HUDEP-2 (cell line): ENCODE measurements around the gene HOXA10.

Experiments used
- DNase-seq, 76 experiments: peaks; one replicate each; lab custom pipeline; 2025; ENCODE audit not compliant: unreplicated experiment in 76 of 76; lab: John Stamatoyannopoulos, UW

Gene HOXA10

DNA sequence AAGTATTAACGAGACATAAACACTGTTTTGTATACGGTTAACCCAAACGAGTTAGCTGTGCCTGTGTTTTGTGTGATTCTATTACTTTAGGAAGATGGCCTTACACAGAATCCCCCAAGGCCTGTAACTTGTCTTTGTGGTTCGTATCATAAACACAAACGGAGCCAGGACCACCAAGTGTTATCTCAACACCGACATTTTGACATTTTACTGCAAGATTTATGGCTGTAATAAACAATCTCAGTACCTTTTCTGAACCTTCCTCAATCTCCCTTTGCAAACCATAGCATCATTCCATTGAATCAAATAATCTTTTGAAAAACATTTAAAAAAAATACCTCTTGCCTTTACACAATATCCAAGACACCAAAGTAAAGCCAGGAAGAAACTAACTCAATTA lies 41.1 kb downstream of the HOXA10 start:
- no peak for DNase-seq

DNA sequence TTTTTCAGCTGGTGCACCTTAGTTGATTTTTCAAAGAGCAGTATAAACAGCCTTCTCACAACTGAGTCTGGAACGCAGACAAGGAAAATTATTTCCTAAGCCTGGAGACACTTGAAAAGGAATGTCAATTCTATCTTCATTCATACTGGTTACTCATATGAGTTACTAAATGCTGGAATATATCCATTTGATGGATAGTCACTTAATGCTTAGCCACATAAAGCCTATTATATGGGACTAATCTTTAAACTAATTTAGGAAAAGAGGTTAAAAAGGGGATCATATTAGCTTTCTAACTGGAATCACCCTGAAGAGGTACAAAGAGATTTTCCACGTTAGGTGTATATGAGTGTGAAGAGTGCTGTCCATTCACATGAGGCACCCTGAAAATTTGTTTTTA lies 41.9 kb downstream of the HOXA10 start:
- no peak for DNase-seq

- DNase-seq: no peak
Observed at GRCh38 chr7:27131390-27131819, 42.7 kb downstream of the HOXA10 start.

DNA sequence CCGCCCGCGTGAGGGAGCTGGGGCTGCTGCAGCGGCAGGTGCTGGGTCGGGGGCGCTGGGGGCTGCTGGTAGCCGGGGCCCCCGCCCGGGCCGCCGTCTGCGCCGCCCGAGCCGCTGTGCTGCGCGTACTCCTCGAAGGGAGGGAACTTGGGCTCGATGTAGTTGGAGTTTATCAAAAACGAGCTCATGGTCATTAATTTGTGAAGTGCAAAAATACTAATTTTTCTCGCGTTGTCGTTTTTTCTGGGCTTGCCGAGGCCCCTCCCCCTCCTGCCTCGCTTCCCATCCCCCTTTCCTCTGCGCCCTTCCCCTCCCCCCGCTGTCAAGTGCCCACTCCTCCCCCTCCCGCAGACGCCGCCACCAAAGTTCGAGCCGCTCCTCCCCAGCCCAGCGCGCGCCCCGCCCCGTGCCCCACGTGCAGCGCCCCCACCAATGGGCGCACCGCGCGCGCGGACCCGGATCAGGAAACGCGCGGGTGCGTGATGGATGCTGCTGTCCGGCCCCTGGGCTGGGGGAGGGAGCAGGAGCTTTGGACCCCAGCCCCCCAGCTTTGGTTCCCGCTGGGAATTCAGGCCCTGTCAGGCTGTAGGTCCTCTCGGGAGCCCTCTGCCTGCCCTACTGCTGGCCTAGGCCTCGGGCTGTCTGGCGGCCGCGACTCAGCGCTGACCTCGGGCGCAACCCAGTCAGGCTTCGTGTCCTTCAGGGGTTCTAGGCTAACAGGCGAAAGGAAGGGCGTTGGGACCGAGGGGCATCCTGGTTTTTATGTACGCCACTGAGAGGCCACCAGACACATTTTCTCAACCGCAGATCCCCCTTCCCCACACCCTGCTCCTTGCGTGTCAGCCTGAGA lies 43.4 kb downstream of the HOXA10 start, which contains the start of gene HOXA4:
TSS of gene HOXA4 (minus strand) at position 218 of the 850 bp plus-strand sequence. CDS start at position 194, 24 bp downstream.
- DNase-seq: peak in 49 of 76 experiments; percentile 0 to 87 (median 44)

GRCh38 chr7:27129729-27130539 lies 44.2 kb downstream of the HOXA10 start:
- no peak for DNase-seq

GRCh38 chr7:27128776-27129728 lies 45.1 kb downstream of the HOXA10 start:
- no peak for DNase-seq

GRCh38 chr7:27128034-27128433 lies 46.1 kb downstream of the HOXA10 start:
- DNase-seq: no peak

GRCh38 chr7:27126596-27127327 lies 47.4 kb downstream of the HOXA10 start:
- DNase-seq: no peak

GRCh38 chr7:27125986-27126394 lies 48.1 kb downstream of the HOXA10 start:
- no peak for DNase-seq

DNA sequence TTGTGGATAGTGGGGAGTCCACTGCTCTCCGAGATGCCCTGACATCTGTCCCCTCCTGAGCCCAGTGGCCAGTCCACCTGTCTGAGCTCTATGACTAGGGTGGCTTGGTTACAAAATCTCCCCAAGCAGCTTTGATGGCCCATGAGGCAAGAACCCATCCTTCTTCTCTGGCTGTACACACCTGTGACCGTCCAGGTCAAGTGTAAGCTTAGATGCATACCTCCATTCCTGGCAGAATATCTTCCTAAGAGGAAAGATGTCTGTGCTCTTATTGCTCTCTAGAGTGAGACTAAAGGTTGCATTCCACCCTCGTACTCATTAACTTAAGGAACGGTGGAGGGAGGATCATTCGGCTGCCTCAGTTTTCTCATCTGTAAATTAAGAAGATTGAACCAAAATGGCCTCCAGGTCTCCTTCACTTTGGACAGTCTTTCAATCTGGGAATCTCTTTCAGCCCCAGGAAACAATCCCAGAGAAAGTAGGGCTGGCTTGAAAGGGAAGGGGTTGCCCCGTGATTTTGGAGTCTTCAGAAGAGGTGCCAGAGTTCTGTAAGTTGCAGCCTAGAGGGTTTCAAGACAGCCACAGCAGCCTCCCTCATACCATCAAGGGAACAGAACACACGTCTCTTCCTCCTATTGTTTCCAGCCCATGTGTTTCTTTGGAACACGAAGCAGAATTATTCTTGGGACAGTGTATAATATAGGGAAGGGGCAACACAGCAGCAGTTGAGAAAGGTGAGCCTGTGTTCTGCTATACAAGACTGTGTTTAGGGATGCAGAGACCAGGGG lies 49.0 kb downstream of the HOXA10 start:
- DNase-seq: no peak

- DNase-seq: no peak
Observed at GRCh38 chr7:27124096-27124901, 49.8 kb downstream of the HOXA10 start.

DNA sequence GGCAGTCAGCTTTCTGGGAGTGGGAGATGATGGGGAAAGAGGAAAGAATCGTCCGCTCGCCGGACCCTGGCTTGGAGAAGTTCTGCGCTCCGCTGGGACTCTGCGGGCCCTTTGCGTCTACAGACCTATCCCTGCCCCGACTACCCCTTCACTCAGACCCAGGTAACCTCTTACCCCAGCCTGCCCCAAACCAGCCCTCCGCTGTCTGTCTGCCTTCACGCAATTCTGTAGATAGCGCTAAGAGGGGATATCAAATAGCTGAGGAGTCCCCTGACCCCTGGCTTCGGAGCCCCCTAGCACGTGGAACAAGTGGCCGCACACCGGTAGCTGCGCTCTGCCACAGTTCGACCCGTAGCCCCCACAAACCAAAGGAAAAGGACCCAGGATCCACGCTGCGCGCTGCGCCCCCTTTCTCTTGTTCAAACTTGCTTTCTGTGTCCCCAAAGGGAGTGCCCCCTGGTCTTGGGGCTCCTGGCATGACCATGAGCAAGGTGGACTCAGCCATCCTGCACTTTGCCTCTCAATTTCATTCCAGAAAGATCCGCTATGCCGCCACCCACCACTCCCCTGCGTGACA lies 50.6 kb downstream of the HOXA10 start:
- no peak for DNase-seq

DNA sequence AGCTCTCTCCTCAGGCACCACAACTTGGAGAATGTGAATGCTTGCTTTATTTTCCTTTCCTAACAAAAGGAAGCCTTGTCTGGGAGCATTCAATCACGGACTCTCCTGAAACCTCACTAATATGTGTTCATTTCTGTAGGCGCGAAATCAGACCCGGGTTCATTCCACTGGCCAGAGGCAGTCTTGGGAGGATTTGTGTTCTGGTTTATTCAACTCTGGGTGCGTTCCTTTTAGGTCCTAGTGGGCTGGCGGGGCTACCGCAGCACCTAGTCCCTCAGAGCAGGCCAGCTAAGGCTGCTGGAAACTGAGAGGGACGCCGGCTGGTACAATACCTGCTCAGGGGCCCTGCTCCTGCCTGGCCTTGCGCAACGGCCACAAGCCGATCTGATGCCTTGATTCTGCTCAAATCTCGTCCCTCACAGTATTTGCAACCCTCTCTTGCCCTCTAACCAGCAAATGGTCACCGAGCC lies 51.1 kb downstream of the HOXA10 start:
- DNase-seq: no peak

- DNase-seq: no peak
Observed at GRCh38 chr7:27122077-27122910, 51.8 kb downstream of the HOXA10 start.

- DNase-seq: no peak
Observed at GRCh38 chr7:27121684-27122076, 52.4 kb downstream of the HOXA10 start.
